Measurements from ENCODE around the gene WDR7. TPM values are rescaled to one million over a fixed set of nuclear protein-coding genes. Genes with fewer than 3 reads are reported as not detected.

The WDR7 gene
- total RNA-seq, 1 donor from 2014 or later: 28.1 TPM

- DNase-seq: no peak
These were observed 72.5 kb downstream of the WDR7 start for GRCh38 chr18:56723706-56724105.

GRCh38 chr18:56726906-56727305 is 75.7 kb downstream of the WDR7 start:
- DNase-seq: peak; percentile 24

- no peak for DNase-seq
These were observed 76.2 kb downstream of the WDR7 start for GRCh38 chr18:56727399-56727798.

GRCh38 chr18:56728741-56729140 is 77.6 kb downstream of the WDR7 start:
- no peak for DNase-seq

- DNase-seq: no peak
These were observed 87.0 kb downstream of the WDR7 start for GRCh38 chr18:56738184-56738583.

GRCh38 chr18:56739731-56740130 is 88.6 kb downstream of the WDR7 start:
- DNase-seq: no peak

- DNase-seq: no peak
These were observed 89.5 kb downstream of the WDR7 start for GRCh38 chr18:56740645-56741044.

GRCh38 chr18:56741685-56742084 is 90.5 kb downstream of the WDR7 start:
- no peak for DNase-seq

- no peak for DNase-seq
These were observed 92.0 kb downstream of the WDR7 start for GRCh38 chr18:56743115-56743514.

- no peak for DNase-seq
These were observed 96.0 kb downstream of the WDR7 start for GRCh38 chr18:56747032-56747658.

GRCh38 chr18:56747857-56748256 is 96.7 kb downstream of the WDR7 start:
- DNase-seq: no peak

GRCh38 chr18:56748698-56749268 is 97.6 kb downstream of the WDR7 start:
- peak; percentile 71 for DNase-seq

- DNase-seq: no peak
These were observed 105.8 kb downstream of the WDR7 start for GRCh38 chr18:56756966-56757365.

GRCh38 chr18:56770097-56770496 is 118.9 kb downstream of the WDR7 start:
- no peak for DNase-seq

GRCh38 chr18:56770873-56771272 is 119.7 kb downstream of the WDR7 start:
- DNase-seq: no peak

GRCh38 chr18:56775701-56776100 is 124.5 kb downstream of the WDR7 start:
- DNase-seq: no peak

- DNase-seq: no peak
These were observed 136.2 kb downstream of the WDR7 start for GRCh38 chr18:56787390-56787789.

- peak; percentile 93 for DNase-seq
These were observed 138.1 kb downstream of the WDR7 start for GRCh38 chr18:56789004-56789888.

- no peak for DNase-seq
These were observed 138.7 kb downstream of the WDR7 start for GRCh38 chr18:56789889-56790180.

GRCh38 chr18:56795381-56795780 is 144.2 kb downstream of the WDR7 start:
- DNase-seq: no peak

GRCh38 chr18:56799756-56800155 is 148.6 kb downstream of the WDR7 start:
- peak; percentile 58 for DNase-seq

- no peak for DNase-seq
These were observed 151.9 kb downstream of the WDR7 start for GRCh38 chr18:56803051-56803450.

GRCh38 chr18:56804395-56804794 is 153.2 kb downstream of the WDR7 start:
- no peak for DNase-seq

GRCh38 chr18:56807901-56808300 is 156.7 kb downstream of the WDR7 start:
- DNase-seq: no peak

All from dermis blood vessel endothelial cell (primary cell).